Measurements from ENCODE around the gene VPS18.

VPS18 gene

DNA sequence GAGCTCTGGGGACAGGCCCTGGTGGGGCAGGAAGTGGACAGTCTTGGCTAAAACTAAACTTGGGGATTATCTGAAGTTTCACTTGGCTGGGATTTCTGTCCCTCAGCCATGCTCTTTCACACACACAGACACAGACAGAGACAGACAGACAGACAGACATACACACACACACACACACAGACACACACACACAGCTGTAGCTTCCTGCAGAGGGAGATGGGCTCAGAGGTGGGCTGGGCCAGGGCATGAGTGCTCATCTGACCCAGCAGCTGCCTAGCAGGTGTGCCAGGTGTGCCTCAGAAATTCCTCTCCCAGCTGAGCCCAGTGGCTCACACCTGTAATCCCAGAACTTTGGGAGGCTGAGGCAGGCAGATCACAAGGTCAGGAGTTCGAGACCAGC is 23.5 kb upstream of the VPS18 start:
- H3F3A ChIP-seq (ENCODE audit: insufficient read depth, low read length): no peaks in the 10 kb centered on the region
- no peak overlapping the region for H3K9ac ChIP-seq (ENCODE audit: low read length)
- H3K9me3 ChIP-seq (ENCODE audit: low read length): no peaks in the 10 kb centered on the region
- H3K27me3 ChIP-seq (ENCODE audit: insufficient read depth, low read length): no peaks in the 10 kb centered on the region
- H3K27ac ChIP-seq (ENCODE audit: low read depth, low read length, poor library complexity, severe bottlenecking): no peak overlapping the region
- H4K20me1 ChIP-seq (ENCODE audit: insufficient read depth, low read length): no peaks in the 10 kb centered on the region
- H3K79me2 ChIP-seq (ENCODE audit: insufficient read depth, low read length): no peaks in the 10 kb centered on the region
- H3K4me3 ChIP-seq (ENCODE audit: low read depth, low read length, poor library complexity, severe bottlenecking): no peak overlapping the region
- TF ChIP-seq, protein P1, sequence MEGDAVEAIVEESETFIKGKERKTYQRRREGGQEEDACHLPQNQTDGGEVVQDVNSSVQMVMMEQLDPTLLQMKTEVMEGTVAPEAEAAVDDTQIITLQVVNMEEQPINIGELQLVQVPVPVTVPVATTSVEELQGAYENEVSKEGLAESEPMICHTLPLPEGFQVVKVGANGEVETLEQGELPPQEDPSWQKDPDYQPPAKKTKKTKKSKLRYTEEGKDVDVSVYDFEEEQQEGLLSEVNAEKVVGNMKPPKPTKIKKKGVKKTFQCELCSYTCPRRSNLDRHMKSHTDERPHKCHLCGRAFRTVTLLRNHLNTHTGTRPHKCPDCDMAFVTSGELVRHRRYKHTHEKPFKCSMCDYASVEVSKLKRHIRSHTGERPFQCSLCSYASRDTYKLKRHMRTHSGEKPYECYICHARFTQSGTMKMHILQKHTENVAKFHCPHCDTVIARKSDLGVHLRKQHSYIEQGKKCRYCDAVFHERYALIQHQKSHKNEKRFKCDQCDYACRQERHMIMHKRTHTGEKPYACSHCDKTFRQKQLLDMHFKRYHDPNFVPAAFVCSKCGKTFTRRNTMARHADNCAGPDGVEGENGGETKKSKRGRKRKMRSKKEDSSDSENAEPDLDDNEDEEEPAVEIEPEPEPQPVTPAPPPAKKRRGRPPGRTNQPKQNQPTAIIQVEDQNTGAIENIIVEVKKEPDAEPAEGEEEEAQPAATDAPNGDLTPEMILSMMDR (IDR thresholded peaks at IDR 0.05; ENCODE audit: low read length): no peak
- TF ChIP-seq EZH2 (IDR thresholded peaks at IDR 0.05; ENCODE audit: borderline replicate concordance, low read length): no peak
- H3K4me2 ChIP-seq (ENCODE audit: low read length): no peak overlapping the region
- peaks cover 28% of the 10 kb centered on the region for H3K4me1 ChIP-seq (ENCODE audit: insufficient read depth, low read length, severe bottlenecking)
- no peaks in the 10 kb centered on the region for H3K9me2 ChIP-seq (ENCODE audit: low read depth, low read length)
- H2AFZ ChIP-seq (ENCODE audit: low read length): no peak overlapping the region
- no peaks in the 10 kb centered on the region for H3K36me3 ChIP-seq (ENCODE audit: insufficient read depth, low read length)

DNA sequence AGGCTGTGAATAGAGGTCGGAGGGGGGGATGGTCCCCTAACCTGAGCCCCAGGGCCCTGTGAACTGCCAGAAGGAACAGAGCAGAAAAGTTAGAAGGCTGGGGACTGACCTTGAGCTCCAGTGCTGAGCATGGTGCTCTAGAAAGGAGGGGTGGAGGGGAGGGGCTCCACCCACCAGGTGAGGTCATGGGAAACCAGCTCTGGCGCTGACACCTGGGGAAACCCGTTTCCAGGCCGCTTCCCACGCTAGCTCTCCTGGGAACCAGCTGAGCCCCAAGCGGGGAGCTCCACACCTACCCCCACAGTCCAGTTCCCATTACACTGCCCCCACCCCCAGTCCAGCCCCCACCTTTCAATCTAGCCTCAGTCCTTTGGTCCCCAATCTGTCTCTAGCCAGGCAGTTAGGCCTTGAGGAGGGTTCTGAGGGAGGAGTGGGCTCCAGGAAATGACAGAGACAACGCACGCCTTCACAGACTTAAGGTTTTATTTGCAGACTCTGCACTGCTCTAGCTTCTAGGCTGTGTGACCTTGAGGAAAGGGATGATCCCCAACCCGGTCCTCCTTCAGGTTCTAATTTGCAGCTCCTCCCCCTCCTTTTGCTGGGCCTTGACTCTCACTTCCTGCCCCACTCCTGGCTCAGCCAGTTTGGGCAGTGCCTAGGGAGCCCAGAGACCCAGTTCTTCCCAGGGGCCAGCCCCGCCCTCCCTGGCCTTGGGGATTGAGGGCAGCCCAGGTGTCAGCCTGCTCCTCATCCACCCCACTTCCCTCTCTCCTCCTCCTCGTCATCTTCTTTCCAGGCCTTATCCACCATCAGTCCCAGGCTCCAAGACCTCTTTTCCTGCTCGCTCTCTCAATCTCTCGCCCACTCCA is 22.3 kb upstream of the VPS18 start:
- H3K4me2 ChIP-seq (ENCODE audit: low read length): no peak overlapping the region; the same call in 1 of the 2 replicates

DNA sequence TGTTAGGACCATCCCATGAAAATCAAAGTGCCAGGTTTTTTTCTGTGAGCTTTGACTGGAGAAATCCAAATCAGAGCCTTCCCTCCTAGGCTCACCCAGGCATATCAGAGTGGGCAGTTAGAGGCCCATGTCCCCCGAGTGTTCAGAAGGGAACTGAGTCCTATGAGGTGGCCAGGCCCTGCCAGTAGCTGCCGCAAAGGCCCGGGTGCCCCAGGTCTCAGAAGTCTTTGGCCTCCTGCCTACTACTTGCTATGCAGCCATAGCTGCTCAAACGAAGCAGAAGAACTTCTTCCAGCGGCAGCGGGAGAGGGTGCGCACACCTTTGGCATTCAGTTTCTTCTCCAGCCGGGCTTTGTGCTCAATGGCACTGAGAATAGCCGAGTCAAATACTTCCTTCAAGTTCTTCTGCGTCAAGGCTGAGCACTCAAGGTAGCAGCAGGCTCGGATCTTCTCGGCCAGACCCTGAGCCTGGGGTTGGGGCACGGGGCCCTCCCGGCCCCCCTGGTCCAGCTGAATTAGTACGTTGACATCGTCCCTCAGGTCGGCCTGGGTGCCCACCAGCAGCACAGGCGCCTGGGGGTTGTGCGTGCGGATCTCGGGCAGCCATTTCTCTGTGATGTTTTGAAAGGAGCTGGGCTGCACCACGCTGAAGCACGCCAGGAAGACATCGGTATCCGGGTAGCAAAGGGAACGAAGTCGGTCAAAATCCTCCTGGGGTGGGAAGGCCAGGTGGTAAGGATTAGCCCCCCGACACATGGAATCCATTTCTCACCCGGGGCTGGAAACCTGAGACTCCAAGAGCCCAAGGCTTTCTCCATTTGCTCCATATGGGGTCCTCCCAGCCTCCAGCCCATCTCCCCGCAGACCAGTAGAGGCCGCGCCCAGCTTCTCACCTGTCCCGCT is 21.2 kb upstream of the VPS18 start:
- Histone ChIP-seq H3K36me3 (ENCODE audit: insufficient read depth, low read length) (no peaks in the 10 kb centered on the region), H3K4me3 (ENCODE audit: low read depth, low read length, poor library complexity, severe bottlenecking) (peak overlapping the region; percentile 72), H3K4me2 (ENCODE audit: low read length) (peak overlapping the region; percentile 83), H3K4me1 (ENCODE audit: insufficient read depth, low read length, severe bottlenecking) (peaks cover 28% of the 10 kb centered on the region), H2AFZ (ENCODE audit: low read length) (no peak overlapping the region; the same call in 1 of the 2 replicates), H4K20me1 (ENCODE audit: insufficient read depth, low read length) (no peaks in the 10 kb centered on the region), H3K27me3 (ENCODE audit: insufficient read depth, low read length) (no peaks in the 10 kb centered on the region), H3K9ac (ENCODE audit: low read length) (peak overlapping the region; percentile 64; the same call in 1 of the 2 replicates), H3K9me2 (ENCODE audit: low read depth, low read length) (no peaks in the 10 kb centered on the region), H3K79me2 (ENCODE audit: insufficient read depth, low read length) (no peaks in the 10 kb centered on the region), H3K9me3 (ENCODE audit: low read length) (no peaks in the 10 kb centered on the region), H3K27ac (ENCODE audit: low read depth, low read length, poor library complexity, severe bottlenecking) (no peak overlapping the region), H3F3A (ENCODE audit: insufficient read depth, low read length) (no peaks in the 10 kb centered on the region)
- TF ChIP-seq, protein P1 (IDR thresholded peaks at IDR 0.05; ENCODE audit: low read length): no peak
- TF ChIP-seq EZH2 (IDR thresholded peaks at IDR 0.05; ENCODE audit: borderline replicate concordance, low read length): no peak

More for the DNA sequence above, 22.3 kb upstream of the VPS18 start:
- peak overlapping the region; percentile 72 for H3K4me3 ChIP-seq (ENCODE audit: low read depth, low read length, poor library complexity, severe bottlenecking)
- H3K36me3 ChIP-seq (ENCODE audit: insufficient read depth, low read length): no peaks in the 10 kb centered on the region
- H3K9me2 ChIP-seq (ENCODE audit: low read depth, low read length): no peaks in the 10 kb centered on the region
- no peak overlapping the region for H3K27ac ChIP-seq (ENCODE audit: low read depth, low read length, poor library complexity, severe bottlenecking)
- H4K20me1 ChIP-seq (ENCODE audit: insufficient read depth, low read length): no peaks in the 10 kb centered on the region
- H3K9me3 ChIP-seq (ENCODE audit: low read length): no peaks in the 10 kb centered on the region
- no peak overlapping the region for H2AFZ ChIP-seq (ENCODE audit: low read length)
- H3K9ac ChIP-seq (ENCODE audit: low read length): no peak overlapping the region; the same call in 1 of the 2 replicates
- H3F3A ChIP-seq (ENCODE audit: insufficient read depth, low read length): no peaks in the 10 kb centered on the region
- TF ChIP-seq, protein P1 (IDR thresholded peaks at IDR 0.05; ENCODE audit: low read length): no peak
- no peak for TF ChIP-seq EZH2 (IDR thresholded peaks at IDR 0.05; ENCODE audit: borderline replicate concordance, low read length)
- no peaks in the 10 kb centered on the region for H3K79me2 ChIP-seq (ENCODE audit: insufficient read depth, low read length)
- H3K27me3 ChIP-seq (ENCODE audit: insufficient read depth, low read length): no peaks in the 10 kb centered on the region
- H3K4me1 ChIP-seq (ENCODE audit: insufficient read depth, low read length, severe bottlenecking): peaks cover 28% of the 10 kb centered on the region
